IMR-90 (cell line): ENCODE results near the gene GABRB2. TPM values are rescaled to one million over a fixed set of nuclear protein-coding genes. Genes with fewer than 3 reads are reported as not detected.

ENCODE experiments used
- ATAC-seq: fragments of 200-7000 bp; cut with Tn5 transposase; 2 replicates; pipeline ENCODE4 v1.9.1; 2020; ENCODE audit warnings: low read depth, mild to moderate bottlenecking, moderate library complexity
- BruUV-seq: library from RNA; stranded (reverse); fragments of 400-500 nt; replicated peaks from 2 replicates; lab custom pipeline; 2021; lab: Mats Ljungman, UMichigan
- CTCF ChIA-PET: fragments of 300-600 bp; formaldehyde crosslinking; extraction: SDS; loops from one replicate; lab custom pipeline; 2021; ENCODE audit warnings: antibody characterized with exemption; lab: Yijun Ruan, JAX
- POLR2A ChIA-PET: fragments of 300-600 bp; sonication (Branson Sonifier 250); formaldehyde crosslinking; loops from one replicate; lab custom pipeline; 2022; ENCODE audit warnings: antibody characterized with exemption; ENCODE audit not compliant: unreplicated experiment; lab: Charles Lee
- DNase-seq: peaks from one replicate; pipeline ENCODE4 v3.0.0; 2013
- H2AFZ ChIP-seq: replicated peaks from 2 replicates; pipeline ENCODE3; 2013; ENCODE audit warnings: low read length, mild to moderate bottlenecking; ENCODE audit not compliant: poor library complexity
- H2AK5ac ChIP-seq: 2 replicates; pipeline ENCODE4 v1.6.1; 2013; ENCODE audit warnings: low read depth, low read length, inconsistent platforms
- H2AK9ac ChIP-seq: replicated peaks from 2 replicates; pipeline ENCODE3; 2013; ENCODE audit warnings: mild to moderate bottlenecking, low read depth, low read length, moderate library complexity; ENCODE audit not compliant: poor library complexity
- H2BK120ac ChIP-seq: 2 replicates; pipeline ENCODE4 v1.6.1; 2013; ENCODE audit warnings: low read depth, low read length, inconsistent platforms
- H2BK15ac ChIP-seq: 3 replicates; pipeline ENCODE4 v1.6.1; 2013; ENCODE audit warnings: low read depth, low read length, inconsistent platforms
- H2BK20ac ChIP-seq: 2 replicates; pipeline ENCODE4 v1.6.1; 2013; ENCODE audit warnings: low read depth, mild to moderate bottlenecking, inconsistent platforms, low read length, moderate library complexity
- H2BK5ac ChIP-seq: 2 replicates; pipeline ENCODE4 v1.6.1; 2013; ENCODE audit warnings: mild to moderate bottlenecking, low read depth, low read length, inconsistent platforms; ENCODE audit not compliant: poor library complexity, severe bottlenecking
- H3K14ac ChIP-seq: replicated peaks from 2 replicates; pipeline ENCODE4 v1.6.1; 2013; ENCODE audit warnings: low read depth, low read length, inconsistent platforms
- H3K18ac ChIP-seq: 2 replicates; pipeline ENCODE4 v1.6.1; 2013; ENCODE audit warnings: low read depth, low read length, control low read depth
- H3K23ac ChIP-seq: 2 replicates; pipeline ENCODE4 v1.6.1; 2013; ENCODE audit warnings: low read depth, low read length, inconsistent platforms
- H3K27ac ChIP-seq: 2 replicates; pipeline ENCODE4 v1.5.1; 2013; ENCODE audit warnings: mild to moderate bottlenecking, control low read depth, low read length; ENCODE audit not compliant: insufficient read depth
- H3K27me3 ChIP-seq: 2 replicates; pipeline ENCODE4 v1.6.1; 2013; ENCODE audit warnings: low read length; ENCODE audit not compliant: control insufficient read depth, insufficient read depth
- H3K36me3 ChIP-seq: 2 replicates; pipeline ENCODE4 v1.6.1; 2013; ENCODE audit warnings: low read length, mixed read lengths; ENCODE audit not compliant: control insufficient read depth, insufficient read depth
- H3K4ac ChIP-seq: 2 replicates; pipeline ENCODE4 v1.6.1; 2013; ENCODE audit warnings: low read depth, low read length, inconsistent platforms
- H3K4me1 ChIP-seq: 2 replicates; pipeline ENCODE4 v1.6.1; 2013; ENCODE audit warnings: low read length, mixed read lengths; ENCODE audit not compliant: control insufficient read depth, insufficient read depth
- H3K4me2 ChIP-seq: 2 replicates; pipeline ENCODE4 v1.6.1; 2013; ENCODE audit warnings: low read depth, mild to moderate bottlenecking, control low read depth, low read length, moderate library complexity
- H3K4me3 ChIP-seq: 2 replicates; pipeline ENCODE4 v1.5.1; 2013; ENCODE audit warnings: low read depth, mild to moderate bottlenecking, control low read depth, low read length, moderate library complexity; ENCODE audit not compliant: insufficient read depth
- H3K56ac ChIP-seq: 2 replicates; pipeline ENCODE4 v1.6.1; 2013; ENCODE audit warnings: low read length, inconsistent platforms; ENCODE audit not compliant: insufficient read depth; ENCODE audit errors: extremely low read depth
- H3K79me1 ChIP-seq, 2 experiments: 2 replicates each; pipeline ENCODE4 v1.6.1; 2013; ENCODE audit warnings: low read length in 2 of 2, inconsistent platforms in 1 of 2, low read depth in 1 of 2
- H3K9ac ChIP-seq: 2 replicates; pipeline ENCODE4 v1.6.1; 2013; ENCODE audit warnings: low read depth, low read length, control low read depth
- H3K9me1 ChIP-seq: 2 replicates; pipeline ENCODE4 v1.6.1; 2013; ENCODE audit warnings: low read length, inconsistent platforms; ENCODE audit not compliant: insufficient read depth
- H3K9me3 ChIP-seq: 2 replicates; pipeline ENCODE4 v1.6.1; 2013; ENCODE audit warnings: low read length; ENCODE audit not compliant: control insufficient read depth, insufficient read depth
- H4K20me1 ChIP-seq: 2 replicates; pipeline ENCODE4 v1.6.1; 2013; ENCODE audit warnings: low read length, inconsistent platforms; ENCODE audit not compliant: insufficient read depth
- H4K5ac ChIP-seq: 2 replicates; pipeline ENCODE4 v1.6.1; 2013; ENCODE audit warnings: mild to moderate bottlenecking, low read depth, low read length, control low read depth
- H4K8ac ChIP-seq, 2 experiments: 2 replicates each; pipeline ENCODE4 v1.6.1; 2013; ENCODE audit warnings: low read depth in 2 of 2, low read length in 2 of 2, control low read depth in 1 of 2, inconsistent platforms in 1 of 2
- H4K91ac ChIP-seq: 2 replicates; pipeline ENCODE4 v1.6.1; 2013; ENCODE audit warnings: low read depth, low read length, inconsistent platforms; ENCODE audit not compliant: insufficient read depth
- BHLHE40 ChIP-seq: fragments of 150-350 bp; IDR thresholded peaks from 2 replicates; pipeline ENCODE4 v1.6.1; 2016; ENCODE audit warnings: mild to moderate bottlenecking, low read depth, low read length
- CEBPB ChIP-seq: IDR thresholded peaks from 2 replicates; pipeline ENCODE4 v1.6.1; 2012; ENCODE audit warnings: low read depth, low read length, improper control_type of control experiment
- CHD1 ChIP-seq: IDR thresholded peaks from 2 replicates; pipeline ENCODE4 v1.6.1; 2012; ENCODE audit warnings: low read depth, low read length, improper control_type of control experiment
- FOS ChIP-seq: fragments of 150-350 bp; IDR thresholded peaks from 2 replicates; pipeline ENCODE4 v1.6.1; 2016; ENCODE audit warnings: low read depth, low read length
- MAFK ChIP-seq: IDR thresholded peaks from 2 replicates; pipeline ENCODE4 v1.6.1; 2012; ENCODE audit warnings: low read depth, low read length, improper control_type of control experiment
- MAZ ChIP-seq: IDR thresholded peaks from 2 replicates; pipeline ENCODE4 v1.6.1; 2012; ENCODE audit warnings: low read depth, mild to moderate bottlenecking, low read length, improper control_type of control experiment, moderate library complexity, borderline replicate concordance
- MXI1 ChIP-seq: IDR thresholded peaks from 2 replicates; pipeline ENCODE4 v1.6.1; 2012; ENCODE audit warnings: low read depth, mild to moderate bottlenecking, low read length, moderate library complexity, borderline replicate concordance
- NFE2L2 ChIP-seq: fragments of 150-350 bp; IDR thresholded peaks from 2 replicates; pipeline ENCODE4 v1.6.1; 2016; ENCODE audit warnings: low read depth, mild to moderate bottlenecking, low read length
- POLR2A ChIP-seq: IDR thresholded peaks from 2 replicates; pipeline ENCODE4 v1.6.1; 2012; ENCODE audit warnings: mild to moderate bottlenecking, low read depth, low read length
- RAD21 ChIP-seq: IDR thresholded peaks from 2 replicates; pipeline ENCODE4 v1.6.1; 2012; ENCODE audit warnings: low read length, improper control_type of control experiment
- RCOR1 ChIP-seq: IDR thresholded peaks from 2 replicates; pipeline ENCODE4 v1.6.1; 2012; ENCODE audit warnings: mild to moderate bottlenecking, low read length, improper control_type of control experiment; ENCODE audit not compliant: insufficient replicate concordance
- RFX5 ChIP-seq: IDR thresholded peaks from 2 replicates; pipeline ENCODE4 v1.8.0; 2012; ENCODE audit warnings: low read depth, mild to moderate bottlenecking, low read length, moderate library complexity
- SMC3 ChIP-seq: fragments of 150-350 bp; IDR thresholded peaks from 2 replicates; pipeline ENCODE4 v1.6.1; 2016; ENCODE audit warnings: low read depth, mild to moderate bottlenecking, antibody characterized with exemption, low read length, moderate library complexity
- WGBS, 2 experiments: methylation state at CpG; one replicate each; pipeline versions ENCODE4 v1.1.5 to v1.1.7; 2013; ENCODE audit warnings: missing lambda C conversion rate in 2 of 2; ENCODE audit not compliant: insufficient read length in 1 of 2; ENCODE audit errors: extremely low coverage in 2 of 2; 5-methylcytosine and 5-hydroxymethylcytosine counted together
- dilution Hi-C: fragments of 300-500 bp; cut with HindIII; formaldehyde crosslinking; loops from one replicate; pipeline ENCODE4 v1.14.3; 2018; ENCODE audit warnings: low sequenced_read_pairs; ENCODE audit not compliant: unreplicated experiment
- in situ Hi-C: fragments of 300-500 bp; cut with MboI; formaldehyde crosslinking; loops from 3 replicates; pipeline ENCODE4 v1.14.3; 2019; ENCODE audit warnings: low sequenced_read_pairs, inconsistent platforms, mixed read lengths
- intact Hi-C: fragments of 100-400 bp; cut with micrococcal nuclease; formaldehyde crosslinking; loops from 2 replicates; pipeline ENCODE4 v1.10.0; 2022
- polyA plus RNA-seq, 3 experiments: library from polyadenylated mRNA; depleted of rRNA; stranded (reverse); fragments of >200 nt; gene quantifications; 2 replicates each; pipeline ENCODE4 v1.2.3, GENCODE V29; 2012; ENCODE audit warnings: low replicate concordance in 1 of 3
- total RNA-seq: library from RNA; depleted of rRNA; stranded (reverse); fragments of >200 nt; gene quantifications from 2 replicates; pipeline ENCODE4 v1.2.3, GENCODE V29; 2012
- TF ChIP-seq, protein P1 (sequence below): conservative IDR thresholded peaks from 2 replicates; pipeline ENCODE4 v1.5.1; 2012; ENCODE audit warnings: mild to moderate bottlenecking, low read depth, low read length, improper control_type of control experiment
- TF ChIP-seq, protein P2 (sequence below): fragments of 150-350 bp; IDR thresholded peaks from 2 replicates; pipeline ENCODE4 v1.6.1; 2017; ENCODE audit warnings: mild to moderate bottlenecking, antibody characterized with exemption, low read length, low read depth
- TF ChIP-seq, protein P3 (sequence below): fragments of 150-350 bp; IDR thresholded peaks from 2 replicates; pipeline ENCODE4 v1.6.1; 2016; ENCODE audit warnings: low read depth, mild to moderate bottlenecking, low read length, moderate library complexity, borderline replicate concordance

GABRB2 gene
- total and polyA plus RNA-seq, 2 of the 4 experiments (the other 2 are of a cell fraction), result not detected

DNA sequence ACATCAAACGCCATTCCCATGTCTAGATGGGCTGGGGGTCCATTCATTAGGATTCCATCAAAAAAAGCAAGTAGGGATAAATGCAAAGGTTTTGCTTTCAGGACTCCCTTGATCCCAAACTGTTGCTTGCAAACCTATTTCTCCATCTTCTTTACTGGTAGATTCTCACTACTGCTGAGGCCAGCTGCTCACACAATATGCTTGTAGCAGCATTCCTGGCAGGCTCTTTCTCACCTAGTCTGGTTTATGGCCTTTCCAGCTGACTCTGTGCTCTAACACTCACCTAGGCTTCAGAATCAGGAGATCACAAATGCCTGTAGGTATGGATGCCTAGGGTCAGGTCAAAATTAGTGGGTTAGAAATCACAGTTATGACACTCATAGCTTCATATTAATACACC is 274.7 kb downstream of the GABRB2 start:
- Histone ChIP-seq H2BK20ac (no peak overlapping the region), H3K9me1 (no peaks in the 10 kb centered on the region), H3K4ac (no peak overlapping the region), H3K27me3 (no peaks in the 10 kb centered on the region), H3K56ac (no peak overlapping the region), H3K4me1 (no peaks in the 10 kb centered on the region), H2BK15ac (no peak overlapping the region), H3K4me3 (no peak overlapping the region), H2BK5ac (no peak overlapping the region), H3K18ac (no peak overlapping the region), H3K14ac (no peak overlapping the region), H3K9me3 (peaks cover 6% of the 10 kb centered on the region), H4K8ac (no peak overlapping the region), H3K79me1 (no peaks in the 10 kb centered on the region), H3K9ac (no peak overlapping the region), H2AK5ac (no peak overlapping the region), H2AFZ (no peak overlapping the region), H4K20me1 (no peaks in the 10 kb centered on the region), H3K27ac (no peak overlapping the region), H2BK120ac (no peak overlapping the region), H3K4me2 (no peak overlapping the region), H3K36me3 (no peaks in the 10 kb centered on the region), H3K23ac (no peak overlapping the region), H2AK9ac (no peak overlapping the region), H4K91ac (no peak overlapping the region), H4K5ac (no peak overlapping the region)
- ChIA-PET CTCF (no interaction called here), POLR2A (no interaction called here)
- dilution Hi-C loops, result no loop called here
- no CpG with 5 or more reads among the region's 1 CpG for WGBS, 2 experiments
- no peak for ATAC-seq
- TF ChIP-seq MXI1 (no peak), NFE2L2 (no peak), MAFK (no peak), CEBPB (no peak), FOS (no peak), MAZ (no peak), SMC3 (no peak), RFX5 (no peak), POLR2A (no peak), CHD1 (no peak), BHLHE40 (no peak), RAD21 (no peak), RCOR1 (no peak)
- TF ChIP-seq, protein P1, sequence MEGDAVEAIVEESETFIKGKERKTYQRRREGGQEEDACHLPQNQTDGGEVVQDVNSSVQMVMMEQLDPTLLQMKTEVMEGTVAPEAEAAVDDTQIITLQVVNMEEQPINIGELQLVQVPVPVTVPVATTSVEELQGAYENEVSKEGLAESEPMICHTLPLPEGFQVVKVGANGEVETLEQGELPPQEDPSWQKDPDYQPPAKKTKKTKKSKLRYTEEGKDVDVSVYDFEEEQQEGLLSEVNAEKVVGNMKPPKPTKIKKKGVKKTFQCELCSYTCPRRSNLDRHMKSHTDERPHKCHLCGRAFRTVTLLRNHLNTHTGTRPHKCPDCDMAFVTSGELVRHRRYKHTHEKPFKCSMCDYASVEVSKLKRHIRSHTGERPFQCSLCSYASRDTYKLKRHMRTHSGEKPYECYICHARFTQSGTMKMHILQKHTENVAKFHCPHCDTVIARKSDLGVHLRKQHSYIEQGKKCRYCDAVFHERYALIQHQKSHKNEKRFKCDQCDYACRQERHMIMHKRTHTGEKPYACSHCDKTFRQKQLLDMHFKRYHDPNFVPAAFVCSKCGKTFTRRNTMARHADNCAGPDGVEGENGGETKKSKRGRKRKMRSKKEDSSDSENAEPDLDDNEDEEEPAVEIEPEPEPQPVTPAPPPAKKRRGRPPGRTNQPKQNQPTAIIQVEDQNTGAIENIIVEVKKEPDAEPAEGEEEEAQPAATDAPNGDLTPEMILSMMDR, result no peak
- TF ChIP-seq, protein P2, sequence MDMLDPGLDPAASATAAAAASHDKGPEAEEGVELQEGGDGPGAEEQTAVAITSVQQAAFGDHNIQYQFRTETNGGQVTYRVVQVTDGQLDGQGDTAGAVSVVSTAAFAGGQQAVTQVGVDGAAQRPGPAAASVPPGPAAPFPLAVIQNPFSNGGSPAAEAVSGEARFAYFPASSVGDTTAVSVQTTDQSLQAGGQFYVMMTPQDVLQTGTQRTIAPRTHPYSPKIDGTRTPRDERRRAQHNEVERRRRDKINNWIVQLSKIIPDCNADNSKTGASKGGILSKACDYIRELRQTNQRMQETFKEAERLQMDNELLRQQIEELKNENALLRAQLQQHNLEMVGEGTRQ, result no peak
- TF ChIP-seq, protein P3, sequence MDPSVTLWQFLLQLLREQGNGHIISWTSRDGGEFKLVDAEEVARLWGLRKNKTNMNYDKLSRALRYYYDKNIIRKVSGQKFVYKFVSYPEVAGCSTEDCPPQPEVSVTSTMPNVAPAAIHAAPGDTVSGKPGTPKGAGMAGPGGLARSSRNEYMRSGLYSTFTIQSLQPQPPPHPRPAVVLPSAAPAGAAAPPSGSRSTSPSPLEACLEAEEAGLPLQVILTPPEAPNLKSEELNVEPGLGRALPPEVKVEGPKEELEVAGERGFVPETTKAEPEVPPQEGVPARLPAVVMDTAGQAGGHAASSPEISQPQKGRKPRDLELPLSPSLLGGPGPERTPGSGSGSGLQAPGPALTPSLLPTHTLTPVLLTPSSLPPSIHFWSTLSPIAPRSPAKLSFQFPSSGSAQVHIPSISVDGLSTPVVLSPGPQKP, result no peak
- no peak for DNase-seq
- intact Hi-C loops, result no loop called here
- BruUV-seq, result no TSS peak
- in situ Hi-C loops, result no loop called here
